Measurements from ENCODE around the gene DESI1. TPM values are rescaled to one million over a fixed set of nuclear protein-coding genes. Genes with fewer than 3 reads are reported as not detected.
"Not testable (repeated sequence)": the region's sequence is repeated elsewhere in the genome, so short reads cannot be mapped to it uniquely, and the experiment has no call there.

DESI1 gene
- total RNA-seq, 3 donors from 2014 or later (not counting 1 experiment from before 2014, with no cell fraction given) = 15.0 to 22.2 (median 20.6) TPM

DNA sequence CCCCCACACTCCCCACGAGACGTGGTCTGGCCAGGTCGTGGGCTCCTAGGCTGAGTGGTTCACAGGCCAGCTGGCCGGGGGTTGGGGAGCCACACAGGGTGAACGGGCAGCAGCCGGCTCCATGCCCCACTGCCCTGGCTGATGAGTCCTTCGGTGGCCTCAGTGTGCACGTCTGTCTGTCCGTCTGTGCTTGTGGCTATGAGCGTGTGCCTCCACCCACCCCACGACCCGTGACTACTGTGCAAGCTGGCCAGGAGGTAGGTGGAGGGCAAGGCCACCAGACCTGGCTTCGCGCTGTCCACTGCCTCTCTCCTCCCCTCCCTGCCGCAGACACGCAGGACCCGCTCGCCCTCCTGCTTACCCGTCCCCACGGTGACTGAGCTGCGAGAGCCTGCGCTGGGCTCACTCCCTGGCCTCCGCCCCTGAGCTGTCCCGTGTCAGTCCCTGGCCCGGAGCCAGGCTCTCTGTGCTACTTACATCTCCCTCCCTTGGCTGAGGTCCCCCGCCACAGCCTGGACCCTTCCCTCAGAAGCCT lies 45.9 kb downstream of the DESI1 start:
- Histone ChIP-seq H3K36me3 (ENCODE audit: control insufficient read depth, insufficient read depth, low read length) (peaks cover 3% of the 10 kb centered on the region), H3K27me3 (ENCODE audit: control insufficient read depth, insufficient read depth, low read length) (no peaks in the 10 kb centered on the region), H3K27ac (ENCODE audit: low read length) (no peak overlapping the region), H3K4me3 (ENCODE audit: low read length) (no peak overlapping the region), H3K4me1 (ENCODE audit: control insufficient read depth, insufficient read depth, low read length) (no peaks in the 10 kb centered on the region), H3K9me3 (ENCODE audit: control insufficient read depth, insufficient read depth, low read length) (no peaks in the 10 kb centered on the region)
- no peak for DNase-seq
- intact Hi-C loops (cut with micrococcal nuclease) = no loop called here
- 94% methylated on average over 26 of the region's 26 CpGs for WGBS (ENCODE audit: insufficient coverage)
- TF ChIP-seq, protein P1, sequence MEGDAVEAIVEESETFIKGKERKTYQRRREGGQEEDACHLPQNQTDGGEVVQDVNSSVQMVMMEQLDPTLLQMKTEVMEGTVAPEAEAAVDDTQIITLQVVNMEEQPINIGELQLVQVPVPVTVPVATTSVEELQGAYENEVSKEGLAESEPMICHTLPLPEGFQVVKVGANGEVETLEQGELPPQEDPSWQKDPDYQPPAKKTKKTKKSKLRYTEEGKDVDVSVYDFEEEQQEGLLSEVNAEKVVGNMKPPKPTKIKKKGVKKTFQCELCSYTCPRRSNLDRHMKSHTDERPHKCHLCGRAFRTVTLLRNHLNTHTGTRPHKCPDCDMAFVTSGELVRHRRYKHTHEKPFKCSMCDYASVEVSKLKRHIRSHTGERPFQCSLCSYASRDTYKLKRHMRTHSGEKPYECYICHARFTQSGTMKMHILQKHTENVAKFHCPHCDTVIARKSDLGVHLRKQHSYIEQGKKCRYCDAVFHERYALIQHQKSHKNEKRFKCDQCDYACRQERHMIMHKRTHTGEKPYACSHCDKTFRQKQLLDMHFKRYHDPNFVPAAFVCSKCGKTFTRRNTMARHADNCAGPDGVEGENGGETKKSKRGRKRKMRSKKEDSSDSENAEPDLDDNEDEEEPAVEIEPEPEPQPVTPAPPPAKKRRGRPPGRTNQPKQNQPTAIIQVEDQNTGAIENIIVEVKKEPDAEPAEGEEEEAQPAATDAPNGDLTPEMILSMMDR (IDR thresholded peaks at IDR 0.05) = no peak
- H3K36me3 Mint-ChIP-seq = no peaks in the 10 kb centered on the region
- ATAC-seq = no peak
- H3K27ac Mint-ChIP-seq = no peak overlapping the region
- H3K4me3 Mint-ChIP-seq = no peak overlapping the region
- H3K27me3 Mint-ChIP-seq (ENCODE audit: low read depth in 2 of 2) = no peaks in the 10 kb centered on the region
- no peaks in the 10 kb centered on the region for H3K9me3 Mint-ChIP-seq
- H3K4me1 Mint-ChIP-seq = no peaks in the 10 kb centered on the region

DNA sequence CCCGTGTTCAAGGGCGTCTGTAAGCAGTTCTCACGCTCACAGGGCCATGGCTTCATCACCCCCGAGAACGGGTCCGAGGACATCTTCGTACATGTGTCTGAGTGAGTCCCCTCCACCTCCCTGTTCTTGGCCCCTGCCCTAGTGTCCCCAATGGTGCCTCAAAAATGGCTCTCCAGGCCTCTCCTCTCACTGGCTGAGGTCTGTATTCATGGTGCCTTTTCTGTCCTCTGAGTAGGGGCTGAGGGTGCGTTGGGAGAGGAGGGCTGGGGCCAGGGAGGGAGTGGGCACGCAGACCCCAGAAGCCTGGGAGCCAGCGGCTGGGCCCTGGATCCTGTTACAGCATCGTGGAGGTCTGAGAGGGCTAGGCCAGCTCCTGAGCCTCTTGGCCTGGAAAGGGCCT lies 47.2 kb downstream of the DESI1 start:
- no peaks in the 10 kb centered on the region for H3K9me3 Mint-ChIP-seq
- H3K4me1 Mint-ChIP-seq = no peaks in the 10 kb centered on the region
- Histone ChIP-seq H3K9me3 (ENCODE audit: control insufficient read depth, insufficient read depth, low read length) (no peaks in the 10 kb centered on the region), H3K27me3 (ENCODE audit: control insufficient read depth, insufficient read depth, low read length) (no peaks in the 10 kb centered on the region), H3K4me3 (ENCODE audit: low read length) (no peak overlapping the region), H3K27ac (ENCODE audit: low read length) (no peak overlapping the region), H3K36me3 (ENCODE audit: control insufficient read depth, insufficient read depth, low read length) (peaks cover 3% of the 10 kb centered on the region), H3K4me1 (ENCODE audit: control insufficient read depth, insufficient read depth, low read length) (no peaks in the 10 kb centered on the region)
- no peak overlapping the region for H3K27ac Mint-ChIP-seq
- H3K27me3 Mint-ChIP-seq (ENCODE audit: low read depth in 2 of 2) = no peaks in the 10 kb centered on the region
- DNase-seq = no peak
- no peak overlapping the region for H3K4me3 Mint-ChIP-seq
- no peaks in the 10 kb centered on the region for H3K36me3 Mint-ChIP-seq
- intact Hi-C loops (cut with micrococcal nuclease) = no loop called here
- TF ChIP-seq, protein P1 (IDR thresholded peaks at IDR 0.05) = no peak
- 97% methylated on average over 11 of the region's 11 CpGs for WGBS (ENCODE audit: insufficient coverage)
- no peak for ATAC-seq

DNA sequence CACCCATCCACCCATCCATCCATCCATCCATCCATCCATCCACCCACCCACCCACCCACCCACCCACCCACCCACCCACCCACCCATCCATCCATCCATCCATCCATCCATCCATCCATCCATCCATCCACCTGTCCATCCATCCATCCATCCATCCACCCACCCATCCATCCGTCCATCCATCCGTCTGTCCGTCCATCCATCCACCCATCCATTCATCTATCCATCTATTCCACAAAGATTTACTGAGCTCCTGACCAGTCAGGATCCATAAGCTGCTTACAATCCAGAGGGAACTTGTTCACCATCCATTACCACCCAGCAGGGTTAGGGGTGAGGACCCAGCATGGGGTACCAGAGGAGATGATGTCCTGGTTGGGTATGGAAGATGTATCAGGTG lies 48.5 kb downstream of the DESI1 start:
- DNase-seq; H3K9me3 ChIP-seq (ENCODE audit: control insufficient read depth, insufficient read depth, low read length); H3K4me1 ChIP-seq (ENCODE audit: control insufficient read depth, insufficient read depth, low read length); H3K4me3 ChIP-seq (ENCODE audit: low read length); H3K27ac Mint-ChIP-seq; H3K4me3 Mint-ChIP-seq; H3K36me3 Mint-ChIP-seq; ATAC-seq; H3K9me3 Mint-ChIP-seq; intact Hi-C loops (cut with micrococcal nuclease); H3K27me3 ChIP-seq (ENCODE audit: control insufficient read depth, insufficient read depth, low read length); H3K4me1 Mint-ChIP-seq; H3K36me3 ChIP-seq (ENCODE audit: control insufficient read depth, insufficient read depth, low read length); H3K27ac ChIP-seq (ENCODE audit: low read length); H3K27me3 Mint-ChIP-seq (ENCODE audit: low read depth in 2 of 2): not testable (repeated sequence)
- WGBS (ENCODE audit: insufficient coverage) = 97% methylated on average over 3 of the region's 3 CpGs

DNA sequence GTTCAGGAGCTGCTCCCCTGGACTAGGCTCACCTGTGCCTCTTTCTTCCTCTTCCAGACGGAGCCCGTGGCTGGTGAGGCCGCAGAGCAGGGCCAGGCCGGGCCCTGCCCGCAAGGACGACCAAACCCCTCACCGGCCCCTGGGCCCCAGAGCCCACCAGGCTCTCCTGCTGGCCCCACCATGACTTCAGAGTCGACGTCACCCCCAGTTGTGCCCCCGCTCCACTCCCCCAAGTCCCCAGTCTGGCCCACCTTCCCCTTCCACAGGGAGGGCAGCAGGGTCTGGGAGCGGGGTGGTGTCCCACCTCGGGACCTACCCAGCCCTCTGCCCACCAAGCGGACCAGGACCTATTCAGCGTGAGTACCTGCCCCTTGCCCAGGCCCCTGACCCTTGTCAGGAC lies 49.1 kb downstream of the DESI1 start:
- H3K9me3 ChIP-seq (ENCODE audit: control insufficient read depth, insufficient read depth, low read length) = no peaks in the 10 kb centered on the region
- Mint-ChIP-seq H3K4me1 (no peaks in the 10 kb centered on the region), H3K27me3 (ENCODE audit: low read depth in 2 of 2) (no peaks in the 10 kb centered on the region), H3K36me3 (no peaks in the 10 kb centered on the region), H3K27ac (no peak overlapping the region), H3K9me3 (no peaks in the 10 kb centered on the region), H3K4me3 (no peak overlapping the region)
- H3K27me3 ChIP-seq (ENCODE audit: control insufficient read depth, insufficient read depth, low read length) = no peaks in the 10 kb centered on the region
- WGBS (ENCODE audit: insufficient coverage) = 91% methylated on average over 14 of the region's 14 CpGs
- DNase-seq (no peak), ATAC-seq (no peak)
- no peak overlapping the region for H3K27ac ChIP-seq (ENCODE audit: low read length)
- no peak overlapping the region for H3K4me3 ChIP-seq (ENCODE audit: low read length)
- TF ChIP-seq, protein P1 (IDR thresholded peaks at IDR 0.05) = no peak
- H3K36me3 ChIP-seq (ENCODE audit: control insufficient read depth, insufficient read depth, low read length) = no peaks in the 10 kb centered on the region
- intact Hi-C loops (cut with micrococcal nuclease) = no loop called here
- H3K4me1 ChIP-seq (ENCODE audit: control insufficient read depth, insufficient read depth, low read length) = no peaks in the 10 kb centered on the region

Data from natural killer cell (primary cell).